ENCODE data around the gene COX6B2. TPM values are rescaled to one million over a fixed set of nuclear protein-coding genes. Genes with fewer than 3 reads are reported as not detected.

COX6B2 gene
- total and polyA plus RNA-seq, 4 donors: not detected

GRCh38 chr19:55350620-55351315, 3.8 kb downstream of the COX6B2 start:
- Histone ChIP-seq H3K27ac (ENCODE audit: low read depth in 1 of 2, low read length in 2 of 2) (no peak overlapping the region), H3K4me3 (ENCODE audit: low read depth in 1 of 3, low read length in 3 of 3) (no peak overlapping the region), H3K27me3 (ENCODE audit: control insufficient read depth in 4 of 4, insufficient read depth in 4 of 4, low read length in 3 of 4) (peaks cover 0 to 8% (median 6%) of the 10 kb centered on the region in 4 donors), H3K4me1 (ENCODE audit: control insufficient read depth in 4 of 4, insufficient read depth in 4 of 4, low read length in 3 of 4) (peaks cover 0 to 4% (median 1%) of the 10 kb centered on the region in 4 donors), H3K36me3 (ENCODE audit: control insufficient read depth in 4 of 4, insufficient read depth in 3 of 4, low read depth in 1 of 4, low read length in 3 of 4) (peaks cover 0 to 2% (median 0%) of the 10 kb centered on the region in 4 donors), H3K9ac (ENCODE audit: low read depth in 1 of 2, low read length in 2 of 2) (no peak overlapping the region), H3K9me3 (ENCODE audit: control insufficient read depth in 4 of 4, low read length in 3 of 4) (no peaks in the 10 kb centered on the region)
- DNase-seq (ENCODE audit: low spot score): no peak
- 79% methylated on average over 11 of the region's 11 CpGs for WGBS
- TF ChIP-seq CTCF (IDR thresholded peaks at IDR 0.05; ENCODE audit: low read depth, low read length, missing input control): no peak
- no peak for TF ChIP-seq RXRA (IDR thresholded peaks at IDR 0.05)
- TF ChIP-seq YY1 (IDR thresholded peaks at IDR 0.05): no peak
- TF ChIP-seq TAF1 (conservative IDR thresholded peaks at IDR 0.05): no peak
- TF ChIP-seq, protein P1, sequence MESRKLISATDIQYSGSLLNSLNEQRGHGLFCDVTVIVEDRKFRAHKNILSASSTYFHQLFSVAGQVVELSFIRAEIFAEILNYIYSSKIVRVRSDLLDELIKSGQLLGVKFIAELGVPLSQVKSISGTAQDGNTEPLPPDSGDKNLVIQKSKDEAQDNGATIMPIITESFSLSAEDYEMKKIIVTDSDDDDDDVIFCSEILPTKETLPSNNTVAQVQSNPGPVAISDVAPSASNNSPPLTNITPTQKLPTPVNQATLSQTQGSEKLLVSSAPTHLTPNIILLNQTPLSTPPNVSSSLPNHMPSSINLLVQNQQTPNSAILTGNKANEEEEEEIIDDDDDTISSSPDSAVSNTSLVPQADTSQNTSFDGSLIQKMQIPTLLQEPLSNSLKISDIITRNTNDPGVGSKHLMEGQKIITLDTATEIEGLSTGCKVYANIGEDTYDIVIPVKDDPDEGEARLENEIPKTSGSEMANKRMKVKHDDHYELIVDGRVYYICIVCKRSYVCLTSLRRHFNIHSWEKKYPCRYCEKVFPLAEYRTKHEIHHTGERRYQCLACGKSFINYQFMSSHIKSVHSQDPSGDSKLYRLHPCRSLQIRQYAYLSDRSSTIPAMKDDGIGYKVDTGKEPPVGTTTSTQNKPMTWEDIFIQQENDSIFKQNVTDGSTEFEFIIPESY (IDR thresholded peaks at IDR 0.05): no peak
- no peak for TF ChIP-seq EGR1 (IDR thresholded peaks at IDR 0.05; ENCODE audit: low read depth in 2 of 2)
- no peak for TF ChIP-seq NR2F2 (IDR thresholded peaks at IDR 0.05)
- no peak for TF ChIP-seq SP1 (IDR thresholded peaks at IDR 0.05)
- TF ChIP-seq JUND (IDR thresholded peaks at IDR 0.05): no peak
- TF ChIP-seq REST (IDR thresholded peaks at IDR 0.05): no peak

DNA sequence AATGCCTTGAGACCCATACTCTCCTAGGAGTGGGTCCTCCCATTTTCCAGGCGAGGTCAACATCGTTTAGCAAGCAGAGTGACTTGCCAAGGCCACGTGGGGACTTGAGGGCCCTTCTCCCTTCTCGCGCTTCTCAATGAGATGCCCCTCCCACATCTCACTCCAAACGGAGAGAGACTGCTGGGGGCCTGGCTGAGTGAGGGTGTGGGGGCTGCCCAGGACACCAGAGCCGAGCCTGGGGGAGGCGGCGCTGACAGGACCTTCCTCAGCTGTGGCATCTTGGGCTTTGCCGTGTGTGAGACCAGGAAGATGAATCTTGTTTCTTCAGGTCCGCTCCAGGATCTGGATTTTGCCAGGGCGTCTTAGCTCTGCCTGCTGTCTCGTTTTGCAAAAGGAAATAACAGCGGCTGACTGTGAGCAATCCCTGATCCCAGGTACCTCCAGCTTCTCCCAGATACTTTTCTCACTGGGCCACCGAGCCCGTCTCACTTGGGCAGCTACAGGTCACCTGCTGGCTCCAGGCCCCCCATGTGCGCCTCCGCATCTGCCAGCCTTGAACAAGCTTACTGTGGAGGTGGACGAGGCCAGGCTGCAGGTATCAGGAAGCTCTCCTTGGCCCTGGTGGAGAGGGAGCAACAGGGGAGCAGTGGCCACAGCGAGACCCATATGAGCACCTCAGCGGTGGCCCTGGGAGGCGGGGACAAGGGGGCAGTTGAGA, 6.0 kb downstream of the COX6B2 start:
- H3K4me1 ChIP-seq (ENCODE audit: control insufficient read depth in 4 of 4, insufficient read depth in 4 of 4, low read length in 3 of 4): peaks cover 0 to 1% (median 0%) of the 10 kb centered on the region in 4 donors
- no peak overlapping the region for H3K9ac ChIP-seq (ENCODE audit: low read depth in 1 of 2, low read length in 2 of 2)
- peaks cover 0 to 7% (median 0%) of the 10 kb centered on the region in 4 donors for H3K36me3 ChIP-seq (ENCODE audit: control insufficient read depth in 4 of 4, insufficient read depth in 3 of 4, low read depth in 1 of 4, low read length in 3 of 4)
- peaks cover 0 to 6% (median 4%) of the 10 kb centered on the region in 4 donors for H3K27me3 ChIP-seq (ENCODE audit: control insufficient read depth in 4 of 4, insufficient read depth in 4 of 4, low read length in 3 of 4)
- 87% methylated on average over 22 of the region's 22 CpGs for WGBS
- H3K9me3 ChIP-seq (ENCODE audit: control insufficient read depth in 4 of 4, low read length in 3 of 4): no peaks in the 10 kb centered on the region
- no peak overlapping the region for H3K4me3 ChIP-seq (ENCODE audit: low read depth in 1 of 3, low read length in 3 of 3)
- no peak for DNase-seq (ENCODE audit: low spot score)
- TF ChIP-seq FOXA1 (IDR thresholded peaks at IDR 0.05): no peak
- no peak for TF ChIP-seq GABPA (IDR thresholded peaks at IDR 0.05 in 1 of 2, conservative IDR thresholded peaks at IDR 0.05 in 1 of 2)
- TF ChIP-seq CTCF (IDR thresholded peaks at IDR 0.05; ENCODE audit: low read depth, low read length, missing input control): no peak
- TF ChIP-seq, protein P1 (IDR thresholded peaks at IDR 0.05): no peak
- H3K27ac ChIP-seq (ENCODE audit: low read depth in 1 of 2, low read length in 2 of 2): no peak overlapping the region
